ENCODE measurements around the gene MRLN.

The MRLN gene

GRCh38 chr10:59709395-59710125 lies 43.7 kb downstream of the MRLN start, which contains the start of gene SLC16A9:
SLC16A9 (minus strand) TSS chr10:59709850; CDS start chr10:59684291, 25,559 bp downstream.
- DNase-seq, result peak; percentile 82
- in situ Hi-C loops (cut with MboI; ENCODE audit: low pct_unique_long_range_greater_than_20kb, low sequenced_read_pairs), result no loop called here

GRCh38 chr10:59708816-59709394 lies 44.4 kb downstream of the MRLN start:
- DNase-seq, result peak; percentile 43
- in situ Hi-C loops (cut with MboI; ENCODE audit: low pct_unique_long_range_greater_than_20kb, low sequenced_read_pairs), result no loop called here

- in situ Hi-C loops (cut with MboI; ENCODE audit: low pct_unique_long_range_greater_than_20kb, low sequenced_read_pairs), result no loop called here
- peak; percentile 51 for DNase-seq
Observed at GRCh38 chr10:59706851-59707797, 46.1 kb downstream of the MRLN start.

GRCh38 chr10:59705931-59706330 lies 47.3 kb downstream of the MRLN start:
- DNase-seq, result no peak
- in situ Hi-C loops (cut with MboI; ENCODE audit: low pct_unique_long_range_greater_than_20kb, low sequenced_read_pairs), result no loop called here

GRCh38 chr10:59704630-59705029 lies 48.6 kb downstream of the MRLN start:
- in situ Hi-C loops (cut with MboI; ENCODE audit: low pct_unique_long_range_greater_than_20kb, low sequenced_read_pairs), result no loop called here

GRCh38 chr10:59702347-59702746 lies 50.9 kb downstream of the MRLN start:
- in situ Hi-C loops (cut with MboI; ENCODE audit: low pct_unique_long_range_greater_than_20kb, low sequenced_read_pairs), result no loop called here
- no peak for DNase-seq

More at GRCh38 chr10:59704630-59705029, 48.6 kb downstream of the MRLN start:
- DNase-seq, result no peak

- DNase-seq, result no peak
- in situ Hi-C loops (cut with MboI; ENCODE audit: low pct_unique_long_range_greater_than_20kb, low sequenced_read_pairs), result no loop called here
Observed at GRCh38 chr10:59700709-59701108, 52.5 kb downstream of the MRLN start.

- in situ Hi-C loops (cut with MboI; ENCODE audit: low pct_unique_long_range_greater_than_20kb, low sequenced_read_pairs), result no loop called here
Observed at GRCh38 chr10:59698326-59698725, 54.9 kb downstream of the MRLN start.

GRCh38 chr10:59695637-59696036 lies 57.6 kb downstream of the MRLN start:
- in situ Hi-C loops (cut with MboI; ENCODE audit: low pct_unique_long_range_greater_than_20kb, low sequenced_read_pairs), result no loop called here
- no peak for DNase-seq

More at GRCh38 chr10:59698326-59698725, 54.9 kb downstream of the MRLN start:
- DNase-seq, result no peak

- in situ Hi-C loops (cut with MboI; ENCODE audit: low pct_unique_long_range_greater_than_20kb, low sequenced_read_pairs), result no loop called here
- no peak for DNase-seq
Observed at GRCh38 chr10:59694936-59695335, 58.3 kb downstream of the MRLN start.

GRCh38 chr10:59692113-59692512 lies 61.1 kb downstream of the MRLN start:
- no peak for DNase-seq
- in situ Hi-C loops (cut with MboI; ENCODE audit: low pct_unique_long_range_greater_than_20kb, low sequenced_read_pairs), result no loop called here

- in situ Hi-C loops (cut with MboI; ENCODE audit: low pct_unique_long_range_greater_than_20kb, low sequenced_read_pairs), result no loop called here
- DNase-seq, result peak; percentile 55
Observed at GRCh38 chr10:59688921-59689351, 64.3 kb downstream of the MRLN start.

GRCh38 chr10:59687657-59688056 lies 65.6 kb downstream of the MRLN start:
- in situ Hi-C loops (cut with MboI; ENCODE audit: low pct_unique_long_range_greater_than_20kb, low sequenced_read_pairs), result no loop called here
- DNase-seq, result no peak

Measured in KBM-7 (cell line).